Adrenal gland (tissue), 12 donors: ENCODE results near the gene NPC1L1. TPM values are rescaled to one million over a fixed set of nuclear protein-coding genes. Genes with fewer than 3 reads are reported as not detected.

Source experiments
- DNase-seq, 7 donors: peaks; one replicate each; pipeline ENCODE4 v3.0.0-alpha.2; 2019 to 2020
- H3K27ac ChIP-seq, 5 donors: fragments of 200-600 bp; sonication (generic) in 4 of 5; 1 replicate in 3 of 5; 2 replicates in 2 of 5; pipeline versions ENCODE4 v1.5.1 to v1.8.0; 2016 to 2020; ENCODE audit warnings: mild to moderate bottlenecking in 1 of 5
- H3K27me3 ChIP-seq: fragments of 200-600 bp; 2 replicates; pipeline ENCODE4 v1.8.0; 2021
- H3K36me3 ChIP-seq, 2 donors: fragments of 200-600 bp; replicated peaks in 1 of 2; 1 replicate in 1 of 2; 2 replicates in 1 of 2; pipeline versions ENCODE4 v1.5.1 to v1.8.0; 2018 to 2022
- H3K4me1 ChIP-seq, 2 donors: fragments of 200-600 bp; replicated peaks in 1 of 2; 1 replicate in 1 of 2; 2 replicates in 1 of 2; pipeline versions ENCODE4 v1.5.1 to v1.8.0; 2018 to 2021
- H3K4me3 ChIP-seq, 4 donors: fragments of 200-600 bp; sonication (generic) in 3 of 4; one replicate each; pipeline ENCODE4 v1.5.1; 2016 to 2018
- H3K9me3 ChIP-seq, 3 donors: fragments of 200-600 bp; sonication (generic) in 1 of 3; replicated peaks in 1 of 3; 1 replicate in 2 of 3; 2 replicates in 1 of 3; pipeline versions ENCODE4 v1.5.1 to v1.8.0; 2016 to 2021
- POLR2A ChIP-seq, 2 donors: fragments of 450-650 bp; IDR thresholded peaks; one replicate each; pipeline ENCODE4 v1.6.1; 2017; ENCODE audit warnings: antibody characterized with exemption in 2 of 2, mild to moderate bottlenecking in 2 of 2, moderate library complexity in 1 of 2
- WGBS, 4 donors: extraction: QIAGEN DNeasy Blood & Tissue Kit in 2 of 4; methylation state at CpG; one replicate each; pipeline versions ENCODE4 v1.1.5 to v1.1.7; 2013 to 2017; 5-methylcytosine and 5-hydroxymethylcytosine counted together
- intact Hi-C, 2 donors: fragments of 100-400 bp; cut with DNase I; formaldehyde crosslinking; loops; one replicate each; pipeline versions ENCODE4 v1.14.1 to v1.15.0; 2022 to 2023
- polyA plus RNA-seq, 3 donors: library from polyadenylated mRNA; stranded (reverse); fragments of 200-250 nt in 2 of 3; fragments of 350-450 nt in 1 of 3; fragmentation: Illumina TruSeq in 1 of 3; extraction: RNeasy Lipid Tissue Mini Kit (QIAGEN cat#74804) in 1 of 3; gene quantifications; one replicate each; pipeline ENCODE4 v1.2.3, GENCODE V29; 2013 to 2014
- total RNA-seq, 9 donors: library from RNA; depleted of rRNA in 4 of 9; stranded (reverse); fragments of >200 nt in 4 of 9; fragments of 120-200 nt in 1 of 9; fragmentation: NEBNext Ultra II Directional in 1 of 9; extraction: Animal tissue kit (Norgen Biotek cat#: 25700) in 1 of 9; gene quantifications; one replicate each; pipeline versions ENCODE4 v1.1.0 to v1.2.4, GENCODE V29; 2013 to 2023
- TF ChIP-seq, protein P1 (sequence below), 6 experiments: fragments of 450-650 bp in 4 of 6; fragments of 200-600 bp in 2 of 6; sonication (generic) in 1 of 6; IDR thresholded peaks; 1 replicate in 5 of 6; 2 replicates in 1 of 6; pipeline versions ENCODE4 v1.5.1 to v1.8.0; 2016 to 2021; ENCODE audit warnings: antibody characterized with exemption in 6 of 6, mild to moderate bottlenecking in 2 of 6, moderate library complexity in 1 of 6
- donor health status: healthy with polysubstance abuse.
- donor health status: Bipolar disorder and iron deficiency.
- donor health status: DM: yes; HTN: yes; CAD: no.
- donor health status: DM: no; HTN: no; CAD: no.
- donor health status: DM: no; HTN: no; CAD: no.
- donor health status: DM: yes; HTN: yes; CAD: no.

The NPC1L1 gene
- total and polyA plus RNA-seq, 12 donors: under 0.01 to 0.48 (median 0.08) TPM; not detected in 2

DNA sequence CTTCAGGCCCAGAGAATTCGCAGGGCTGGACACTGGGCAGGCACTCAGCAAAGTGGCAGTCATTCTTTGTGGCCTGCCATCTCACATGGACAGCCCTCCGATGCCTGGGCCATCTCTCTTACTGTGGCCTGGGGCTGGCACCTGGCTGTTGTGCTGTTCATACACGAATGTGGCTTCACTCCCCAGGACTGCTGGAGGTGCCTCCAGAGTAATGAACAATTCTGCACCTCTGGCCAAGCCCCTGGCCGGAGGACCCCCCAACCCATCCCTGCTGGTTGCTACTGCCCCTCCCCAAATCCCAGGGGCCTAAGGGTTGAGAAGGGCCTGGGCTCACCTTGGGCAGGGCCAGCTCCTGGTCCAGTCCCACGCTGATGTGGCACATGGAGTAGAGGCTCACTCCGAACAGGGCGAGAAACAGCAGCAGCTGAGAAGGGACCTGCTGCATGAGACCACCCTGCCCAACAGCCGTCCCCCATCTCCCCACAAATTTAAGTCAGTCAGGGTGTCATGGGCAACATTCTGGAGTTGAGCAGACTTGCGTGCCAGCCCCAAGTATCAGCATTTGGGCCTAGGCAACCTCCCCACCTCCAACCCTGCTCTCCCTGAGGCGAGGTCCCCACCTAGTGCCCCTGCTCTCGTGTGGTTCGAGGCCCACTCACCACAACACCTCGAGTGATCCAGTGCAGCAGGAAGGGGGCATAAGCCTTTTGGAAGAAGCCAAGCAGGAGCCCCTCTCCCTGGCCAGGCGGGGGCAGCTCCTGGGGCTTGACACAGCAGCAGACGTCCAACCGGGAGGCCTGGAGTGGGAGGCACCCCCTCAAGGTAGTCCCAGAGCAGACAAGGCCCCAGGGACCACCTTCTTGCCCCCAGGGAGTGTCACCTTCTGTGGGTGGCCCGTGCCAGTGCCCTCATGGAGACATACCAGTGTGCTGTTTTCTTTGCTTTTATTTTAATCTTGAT is 9.4 kb downstream of the NPC1L1 start:
- Histone ChIP-seq H3K27me3 (no peaks in the 10 kb centered on the region), H3K36me3 (no peaks in the 10 kb centered on the region), H3K9me3 (no peaks in the 10 kb centered on the region), H3K4me1 (no peaks in the 10 kb centered on the region), H3K27ac (no peak overlapping the region), H3K4me3 (no peak overlapping the region)
- intact Hi-C loops: no loop called here
- TF ChIP-seq, protein P1, sequence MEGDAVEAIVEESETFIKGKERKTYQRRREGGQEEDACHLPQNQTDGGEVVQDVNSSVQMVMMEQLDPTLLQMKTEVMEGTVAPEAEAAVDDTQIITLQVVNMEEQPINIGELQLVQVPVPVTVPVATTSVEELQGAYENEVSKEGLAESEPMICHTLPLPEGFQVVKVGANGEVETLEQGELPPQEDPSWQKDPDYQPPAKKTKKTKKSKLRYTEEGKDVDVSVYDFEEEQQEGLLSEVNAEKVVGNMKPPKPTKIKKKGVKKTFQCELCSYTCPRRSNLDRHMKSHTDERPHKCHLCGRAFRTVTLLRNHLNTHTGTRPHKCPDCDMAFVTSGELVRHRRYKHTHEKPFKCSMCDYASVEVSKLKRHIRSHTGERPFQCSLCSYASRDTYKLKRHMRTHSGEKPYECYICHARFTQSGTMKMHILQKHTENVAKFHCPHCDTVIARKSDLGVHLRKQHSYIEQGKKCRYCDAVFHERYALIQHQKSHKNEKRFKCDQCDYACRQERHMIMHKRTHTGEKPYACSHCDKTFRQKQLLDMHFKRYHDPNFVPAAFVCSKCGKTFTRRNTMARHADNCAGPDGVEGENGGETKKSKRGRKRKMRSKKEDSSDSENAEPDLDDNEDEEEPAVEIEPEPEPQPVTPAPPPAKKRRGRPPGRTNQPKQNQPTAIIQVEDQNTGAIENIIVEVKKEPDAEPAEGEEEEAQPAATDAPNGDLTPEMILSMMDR (IDR thresholded peaks at IDR 0.05): no peak
- TF ChIP-seq POLR2A (IDR thresholded peaks at IDR 0.05): no peak
- WGBS, 4 donors: 75 to 87% (median 82%) methylated on average over 8 to 17 of the region's 17 CpGs
- DNase-seq: no peak

DNA sequence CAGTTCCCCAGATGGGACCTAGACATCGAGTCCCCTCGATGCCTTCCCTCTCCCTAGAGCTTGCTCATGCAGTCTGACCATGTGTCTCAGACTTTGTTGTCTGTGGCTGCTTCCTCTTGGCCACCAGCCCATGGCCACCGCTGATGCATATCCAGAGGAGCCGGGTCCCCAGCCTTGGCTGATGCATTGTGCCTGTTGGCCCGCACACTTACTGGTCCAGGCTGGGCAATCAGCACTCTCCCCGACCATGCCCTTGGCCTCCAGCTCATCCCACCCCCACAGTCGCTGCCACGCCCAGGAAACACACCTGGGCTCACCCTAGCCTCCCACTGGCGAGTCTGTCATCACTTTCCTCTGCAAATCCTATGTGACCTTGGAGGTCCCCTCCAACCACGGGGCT is 10.1 kb downstream of the NPC1L1 start:
- H3K4me3 ChIP-seq: no peak overlapping the region
- no peaks in the 10 kb centered on the region for H3K36me3 ChIP-seq
- no peaks in the 10 kb centered on the region for H3K4me1 ChIP-seq
- TF ChIP-seq, protein P1 (IDR thresholded peaks at IDR 0.05): no peak
- WGBS, 4 donors: 44 to 79% (median 54%) methylated on average over 6 to 10 of the region's 10 CpGs
- H3K9me3 ChIP-seq: no peaks in the 10 kb centered on the region
- peak; percentile 65 to 88 (median 79) for DNase-seq
- intact Hi-C loops: no loop called here
- no peak overlapping the region for H3K27ac ChIP-seq
- no peaks in the 10 kb centered on the region for H3K27me3 ChIP-seq

DNA sequence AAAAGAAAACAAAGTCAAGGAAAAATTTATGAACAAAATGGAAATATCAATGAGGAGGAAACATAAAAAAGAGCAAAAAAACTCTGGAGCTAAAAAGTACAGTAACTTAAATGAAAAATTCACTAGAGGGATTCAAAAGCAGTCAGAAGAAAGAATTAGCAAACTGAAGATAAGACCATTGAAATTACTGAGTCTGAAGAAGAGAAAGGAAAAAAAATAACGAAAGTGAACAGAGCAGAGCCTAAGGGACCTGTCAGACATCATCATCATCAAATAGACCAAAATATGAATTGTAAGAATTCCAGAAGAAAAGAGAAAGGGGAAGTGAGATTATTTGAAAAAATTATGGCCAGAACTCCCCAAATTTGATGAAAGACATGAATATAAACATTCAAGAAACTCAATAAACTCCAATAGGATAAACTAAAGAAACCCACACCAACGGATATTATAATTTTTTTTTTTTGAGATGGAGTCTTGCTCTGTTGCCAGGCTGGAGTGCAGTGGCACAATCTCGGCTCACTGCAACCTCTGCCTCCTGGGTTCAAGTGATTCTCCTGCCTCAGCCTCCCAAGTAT is 16.2 kb downstream of the NPC1L1 start:
- H3K36me3 ChIP-seq: no peaks in the 10 kb centered on the region
- TF ChIP-seq POLR2A (IDR thresholded peaks at IDR 0.05): no peak
- TF ChIP-seq, protein P1 (IDR thresholded peaks at IDR 0.05): no peak
- 64 to 79% (median 71%) methylated on average over 3 of the region's 3 CpGs for WGBS, 4 donors
- H3K27ac ChIP-seq: no peak overlapping the region
- H3K4me3 ChIP-seq: no peak overlapping the region
- DNase-seq: no peak
- H3K27me3 ChIP-seq: no peaks in the 10 kb centered on the region
- no peaks in the 10 kb centered on the region for H3K4me1 ChIP-seq
- intact Hi-C loops: no loop called here
- H3K9me3 ChIP-seq: no peaks in the 10 kb centered on the region

DNA sequence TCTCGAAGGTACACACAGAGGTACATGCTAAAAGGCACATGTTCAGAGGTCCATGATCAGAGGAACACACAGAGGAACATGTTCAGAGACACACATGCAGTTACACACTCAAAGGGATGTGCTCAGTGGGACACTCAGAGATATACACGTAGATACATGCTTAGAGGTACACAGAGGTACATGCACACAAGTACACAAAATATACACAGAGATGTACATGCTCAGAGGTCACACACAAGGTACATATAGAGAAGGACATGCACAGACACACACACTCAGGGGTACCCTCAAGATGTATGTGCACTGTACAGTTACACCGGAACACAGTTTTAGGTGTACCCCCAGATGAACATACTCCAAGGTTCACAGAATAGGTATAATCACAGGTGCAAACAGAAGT is 18.8 kb downstream of the NPC1L1 start:
- intact Hi-C loops: no loop called here
- Histone ChIP-seq H3K27ac (no peak overlapping the region), H3K4me1 (no peaks in the 10 kb centered on the region), H3K36me3 (no peaks in the 10 kb centered on the region), H3K27me3 (no peaks in the 10 kb centered on the region), H3K9me3 (no peaks in the 10 kb centered on the region), H3K4me3 (no peak overlapping the region)
- 79 to 89% (median 83%) methylated on average over 3 of the region's 3 CpGs for WGBS, 4 donors
- TF ChIP-seq, protein P1 (IDR thresholded peaks at IDR 0.05): no peak
- TF ChIP-seq POLR2A (IDR thresholded peaks at IDR 0.05): no peak
- DNase-seq: no peak
